HCT116 (cell line): ENCODE measurements around the gene GMPPB.

Source experiments
- POLR2AphosphoS5 ChIP-seq: IDR thresholded peaks from 2 replicates; pipeline ENCODE4 v1.6.1; 2011; ENCODE audit warnings: mild to moderate bottlenecking, low read depth, low read length, moderate library complexity
- RAD21 ChIP-seq: IDR thresholded peaks from 2 replicates; pipeline ENCODE4 v1.6.1; 2012; ENCODE audit warnings: low read depth, mild to moderate bottlenecking
- ZNF274 ChIP-seq: fragments of 200-500 bp; sonication (Bioruptor generic); IDR thresholded peaks from 2 replicates; pipeline ENCODE4 v1.6.1; 2014; ENCODE audit warnings: mild to moderate bottlenecking, low read depth, low read length, inconsistent platforms
- TF ChIP-seq, protein P1 (sequence below), 3 experiments: fragments of 200-600 bp in 1 of 3; sonication (generic) in 1 of 3; IDR thresholded peaks in 2 of 3; conservative IDR thresholded peaks in 1 of 3; 2 replicates each; pipeline ENCODE4 v1.5.1; 2012 to 2017; ENCODE audit warnings: low read depth in 2 of 3, low read length in 2 of 3, antibody characterized with exemption in 1 of 3, borderline replicate concordance in 1 of 3, control low read depth in 1 of 3, mild to moderate bottlenecking in 1 of 3, mixed read lengths in 1 of 3, mixed run types in 1 of 3, moderate library complexity in 1 of 3; ENCODE audit not compliant: insufficient read depth in 1 of 3

- TF ChIP-seq RAD21 (no peak), POLR2AphosphoS5 (no peak), ZNF274 (no peak)
- TF ChIP-seq, protein P1, sequence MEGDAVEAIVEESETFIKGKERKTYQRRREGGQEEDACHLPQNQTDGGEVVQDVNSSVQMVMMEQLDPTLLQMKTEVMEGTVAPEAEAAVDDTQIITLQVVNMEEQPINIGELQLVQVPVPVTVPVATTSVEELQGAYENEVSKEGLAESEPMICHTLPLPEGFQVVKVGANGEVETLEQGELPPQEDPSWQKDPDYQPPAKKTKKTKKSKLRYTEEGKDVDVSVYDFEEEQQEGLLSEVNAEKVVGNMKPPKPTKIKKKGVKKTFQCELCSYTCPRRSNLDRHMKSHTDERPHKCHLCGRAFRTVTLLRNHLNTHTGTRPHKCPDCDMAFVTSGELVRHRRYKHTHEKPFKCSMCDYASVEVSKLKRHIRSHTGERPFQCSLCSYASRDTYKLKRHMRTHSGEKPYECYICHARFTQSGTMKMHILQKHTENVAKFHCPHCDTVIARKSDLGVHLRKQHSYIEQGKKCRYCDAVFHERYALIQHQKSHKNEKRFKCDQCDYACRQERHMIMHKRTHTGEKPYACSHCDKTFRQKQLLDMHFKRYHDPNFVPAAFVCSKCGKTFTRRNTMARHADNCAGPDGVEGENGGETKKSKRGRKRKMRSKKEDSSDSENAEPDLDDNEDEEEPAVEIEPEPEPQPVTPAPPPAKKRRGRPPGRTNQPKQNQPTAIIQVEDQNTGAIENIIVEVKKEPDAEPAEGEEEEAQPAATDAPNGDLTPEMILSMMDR (IDR thresholded peaks at IDR 0.05 in 2 of 3, conservative IDR thresholded peaks at IDR 0.05 in 1 of 3; ENCODE audit: borderline replicate concordance in 1 of 3, insufficient read depth in 1 of 3, low read depth in 2 of 3, low read length in 2 of 3), result no peak
These were observed 19.1 kb downstream of the GMPPB start for GRCh38 chr3:49704629-49705028.
